Right lobe of liver (tissue), 6 donors: Measurements from ENCODE around the gene MIOX. TPM values are rescaled to one million over a fixed set of nuclear protein-coding genes. Genes with fewer than 3 reads are reported as not detected.

Experiments
- ATAC-seq, 4 donors: fragments of 200-7000 bp; cut with Tn5 transposase; one replicate each; pipeline ENCODE4 v1.9.1; 2020; ENCODE audit warnings: mild to moderate bottlenecking in 4 of 4, moderate library complexity in 4 of 4
- DNase-seq, 3 donors: peaks; one replicate each; pipeline ENCODE4 v3.0.0-alpha.2; 2020
- H3K27ac ChIP-seq, 3 donors: fragments of 200-600 bp; one replicate each; pipeline ENCODE4 v1.8.0; 2022
- H3K27me3 ChIP-seq, 2 donors: fragments of 200-600 bp; one replicate each; pipeline ENCODE4 v1.8.0; 2022
- H3K36me3 ChIP-seq, 4 donors: fragments of 200-600 bp; sonication (generic) in 1 of 4; one replicate each; pipeline versions ENCODE4 v1.5.1 to v1.8.0; 2017 to 2022; ENCODE audit warnings: control low read depth in 1 of 4
- H3K4me1 ChIP-seq, 4 donors: fragments of 200-600 bp; sonication (generic) in 1 of 4; one replicate each; pipeline versions ENCODE4 v1.5.1 to v1.8.0; 2017 to 2022; ENCODE audit warnings: control low read depth in 1 of 4
- H3K4me3 ChIP-seq, 3 donors: fragments of 200-600 bp; one replicate each; pipeline ENCODE4 v1.8.0; 2022
- H3K9me3 ChIP-seq, 4 donors: fragments of 200-600 bp; sonication (generic) in 1 of 4; one replicate each; pipeline versions ENCODE4 v1.5.1 to v1.8.0; 2017 to 2022; ENCODE audit warnings: control low read depth in 1 of 4
- POLR2A ChIP-seq: fragments of 450-650 bp; IDR thresholded peaks from one replicate; pipeline ENCODE4 v1.6.1; 2017; ENCODE audit warnings: antibody characterized with exemption, mild to moderate bottlenecking
- WGBS: methylation state at CpG from one replicate; pipeline ENCODE4 v1.1.6; 2018; ENCODE audit warnings: low coverage, low lambda C conversion rate; ENCODE audit not compliant: insufficient coverage; ENCODE audit errors: missing lambda C conversion rate; 5-methylcytosine and 5-hydroxymethylcytosine counted together
- intact Hi-C, 2 donors: fragments of 100-400 bp; cut with DNase I; formaldehyde crosslinking; loops; one replicate each; pipeline versions ENCODE4 v1.11.2 to v1.14.1; 2022
- total RNA-seq, 6 experiments: library from RNA; depleted of rRNA in 2 of 6; stranded (reverse); fragments of >200 nt in 2 of 6; fragmentation: NEBNext Ultra II Directional in 3 of 6; extraction: Animal tissue kit (Norgen Biotek cat#: 25700) in 3 of 6; gene quantifications; one replicate each; pipeline versions ENCODE4 v1.1.0 to v1.2.4, GENCODE V29; 2016 to 2023
- TF ChIP-seq, protein P1 (sequence below), 4 donors: fragments of 200-600 bp in 3 of 4; fragments of 450-650 bp in 1 of 4; IDR thresholded peaks; one replicate each; pipeline versions ENCODE4 v1.5.1 to v1.8.0; 2016 to 2022; ENCODE audit warnings: antibody characterized with exemption in 4 of 4, mild to moderate bottlenecking in 2 of 4
- donor health status: DM: no; HTN: yes; CAD: no.
- donor health status: DM: no; HTN: no; CAD: no.
- donor health status: DM: no; HTN: no; CAD: no.
- donor health status: DM: no; HTN: yes; CAD: no.
- donor health status: DM: no; HTN: yes; CAD: no.

MIOX gene
- total RNA-seq, 6 experiments from 2014 or later: not detected

DNA sequence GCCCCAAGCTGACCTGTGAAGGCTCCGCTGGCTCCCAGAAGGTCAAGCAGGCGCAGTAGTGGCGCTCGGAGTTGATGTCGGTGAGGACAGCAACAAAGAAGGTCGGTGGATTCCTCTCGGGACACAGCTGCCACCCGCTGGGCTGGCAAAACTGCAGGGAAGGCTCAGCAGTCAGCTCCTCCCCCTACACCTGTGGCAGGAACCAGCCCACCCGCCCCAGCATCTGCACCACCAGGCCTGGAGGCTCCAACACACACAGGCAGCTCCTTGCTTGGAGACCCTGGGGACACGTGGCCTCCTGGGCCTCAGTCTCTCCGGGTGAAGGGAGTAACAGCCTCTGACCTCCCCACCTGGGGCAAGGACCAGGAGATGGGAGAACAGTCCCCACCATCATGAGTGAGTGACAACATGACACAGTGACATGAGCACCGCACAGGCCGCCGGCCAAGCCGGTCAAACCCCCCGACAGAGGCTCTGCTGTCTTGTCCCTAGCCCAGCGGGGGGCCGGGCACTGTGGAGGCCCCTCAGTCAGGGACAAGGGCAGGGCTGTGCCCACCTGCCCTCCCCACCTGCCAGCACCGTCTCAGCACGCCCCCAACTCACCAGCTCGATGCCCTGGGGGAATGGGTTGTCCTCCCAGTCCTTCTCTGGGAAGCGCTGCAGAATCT is 18.8 kb upstream of the MIOX start:
- H3K27me3 ChIP-seq: no peaks in the 10 kb centered on the region
- H3K36me3 ChIP-seq: peaks cover 0 to 48% (median 28%) of the 10 kb centered on the region in 4 donors
- no peak overlapping the region for H3K4me3 ChIP-seq
- DNase-seq: no peak
- no peak overlapping the region for H3K27ac ChIP-seq
- ATAC-seq: no peak
- no peaks in the 10 kb centered on the region for H3K9me3 ChIP-seq
- TF ChIP-seq POLR2A: no peak
- TF ChIP-seq, protein P1, sequence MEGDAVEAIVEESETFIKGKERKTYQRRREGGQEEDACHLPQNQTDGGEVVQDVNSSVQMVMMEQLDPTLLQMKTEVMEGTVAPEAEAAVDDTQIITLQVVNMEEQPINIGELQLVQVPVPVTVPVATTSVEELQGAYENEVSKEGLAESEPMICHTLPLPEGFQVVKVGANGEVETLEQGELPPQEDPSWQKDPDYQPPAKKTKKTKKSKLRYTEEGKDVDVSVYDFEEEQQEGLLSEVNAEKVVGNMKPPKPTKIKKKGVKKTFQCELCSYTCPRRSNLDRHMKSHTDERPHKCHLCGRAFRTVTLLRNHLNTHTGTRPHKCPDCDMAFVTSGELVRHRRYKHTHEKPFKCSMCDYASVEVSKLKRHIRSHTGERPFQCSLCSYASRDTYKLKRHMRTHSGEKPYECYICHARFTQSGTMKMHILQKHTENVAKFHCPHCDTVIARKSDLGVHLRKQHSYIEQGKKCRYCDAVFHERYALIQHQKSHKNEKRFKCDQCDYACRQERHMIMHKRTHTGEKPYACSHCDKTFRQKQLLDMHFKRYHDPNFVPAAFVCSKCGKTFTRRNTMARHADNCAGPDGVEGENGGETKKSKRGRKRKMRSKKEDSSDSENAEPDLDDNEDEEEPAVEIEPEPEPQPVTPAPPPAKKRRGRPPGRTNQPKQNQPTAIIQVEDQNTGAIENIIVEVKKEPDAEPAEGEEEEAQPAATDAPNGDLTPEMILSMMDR (IDR thresholded peaks at IDR 0.05): no peak
- WGBS: 92% methylated on average over 2 of the region's 22 CpGs
- intact Hi-C loops: no loop called here
- no peaks in the 10 kb centered on the region for H3K4me1 ChIP-seq

DNA sequence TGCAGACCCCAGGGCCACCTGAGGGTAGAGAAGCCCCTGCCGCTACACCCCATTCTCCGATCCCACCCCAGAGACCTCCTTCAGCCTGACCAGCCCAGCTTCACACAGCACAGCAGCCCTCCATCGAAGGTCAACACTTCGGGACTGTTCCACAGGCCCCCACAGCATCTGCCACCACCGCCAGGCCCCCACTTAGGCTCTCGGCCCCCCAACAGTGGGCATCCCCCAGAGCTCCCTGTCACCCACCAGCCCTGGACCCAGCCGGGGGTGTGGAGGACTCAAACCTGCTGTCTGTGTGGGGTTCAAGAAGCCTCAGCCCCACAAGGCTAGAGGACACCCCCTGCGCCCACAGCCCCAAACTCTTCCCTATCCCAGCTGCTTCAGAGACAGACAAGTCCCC is 18.0 kb upstream of the MIOX start:
- intact Hi-C loops: no loop called here
- peaks cover 0 to 40% (median 22%) of the 10 kb centered on the region in 4 donors for H3K36me3 ChIP-seq
- no peaks in the 10 kb centered on the region for H3K9me3 ChIP-seq
- DNase-seq (no peak), ATAC-seq (no peak)
- no peak overlapping the region for H3K27ac ChIP-seq
- no peak for TF ChIP-seq POLR2A
- TF ChIP-seq, protein P1 (IDR thresholded peaks at IDR 0.05): no peak
- H3K4me3 ChIP-seq: no peak overlapping the region
- H3K4me1 ChIP-seq: peaks cover 0 to 5% (median 2%) of the 10 kb centered on the region in 4 donors
- no CpG with 5 or more reads among the region's 8 CpGs for WGBS
- H3K27me3 ChIP-seq: no peaks in the 10 kb centered on the region

DNA sequence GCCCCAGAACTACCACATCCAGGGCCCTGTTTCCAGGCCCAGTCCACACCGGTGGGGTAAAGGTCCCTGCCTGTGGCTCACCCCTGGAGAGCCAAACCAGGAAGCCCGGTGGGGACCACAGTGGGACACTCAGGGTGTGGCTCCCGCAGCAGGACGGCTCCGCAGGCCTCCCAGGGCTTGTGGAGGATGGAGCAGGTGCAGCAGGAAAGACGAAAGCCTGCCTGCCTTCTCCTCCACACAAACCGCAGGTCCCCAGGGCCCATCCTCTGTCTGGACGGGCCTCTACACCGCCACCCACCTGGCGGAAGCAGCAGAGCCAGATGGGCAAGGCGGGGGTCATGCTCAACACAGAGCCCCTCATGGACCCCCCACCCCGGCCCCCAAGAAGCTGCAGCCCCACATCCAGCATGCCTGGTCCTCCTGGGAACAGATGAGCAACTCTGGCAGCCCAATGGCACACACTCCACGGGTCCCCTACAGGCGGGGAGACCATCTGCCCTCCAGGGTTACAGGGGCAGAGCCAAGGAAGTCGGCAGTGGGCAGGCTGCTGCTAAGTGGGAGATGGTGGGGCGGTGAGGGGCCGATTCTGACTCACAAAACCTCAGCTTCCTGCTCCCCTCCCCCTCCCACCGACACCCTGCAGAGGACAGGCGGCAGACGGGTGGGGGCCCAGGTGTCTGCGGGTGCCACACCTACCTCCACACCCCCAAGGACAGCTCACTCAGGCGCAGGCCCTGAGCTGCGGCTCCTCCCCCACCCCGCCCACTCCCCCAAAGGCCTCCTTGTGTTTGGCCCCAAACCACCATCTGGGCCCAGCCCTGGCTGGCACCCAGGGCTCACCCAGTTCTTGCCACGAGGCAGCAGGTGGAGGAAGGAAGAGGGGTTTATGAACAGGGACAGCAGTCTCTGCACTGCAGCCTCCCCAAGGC is 17.0 kb upstream of the MIOX start:
- DNase-seq (no peak), ATAC-seq (peak; percentile 19 to 56 (median 36))
- 20% methylated on average over 1 of the region's 25 CpGs for WGBS
- H3K4me3 ChIP-seq: no peak overlapping the region
- intact Hi-C loops: no loop called here
- H3K4me1 ChIP-seq: peaks cover 0 to 8% (median 4%) of the 10 kb centered on the region in 4 donors
- no peak overlapping the region for H3K27ac ChIP-seq
- H3K27me3 ChIP-seq: no peaks in the 10 kb centered on the region
- no peaks in the 10 kb centered on the region for H3K9me3 ChIP-seq
- TF ChIP-seq, protein P1 (IDR thresholded peaks at IDR 0.05): no peak
- TF ChIP-seq POLR2A: no peak
- peaks cover 0 to 31% (median 17%) of the 10 kb centered on the region in 4 donors for H3K36me3 ChIP-seq

DNA sequence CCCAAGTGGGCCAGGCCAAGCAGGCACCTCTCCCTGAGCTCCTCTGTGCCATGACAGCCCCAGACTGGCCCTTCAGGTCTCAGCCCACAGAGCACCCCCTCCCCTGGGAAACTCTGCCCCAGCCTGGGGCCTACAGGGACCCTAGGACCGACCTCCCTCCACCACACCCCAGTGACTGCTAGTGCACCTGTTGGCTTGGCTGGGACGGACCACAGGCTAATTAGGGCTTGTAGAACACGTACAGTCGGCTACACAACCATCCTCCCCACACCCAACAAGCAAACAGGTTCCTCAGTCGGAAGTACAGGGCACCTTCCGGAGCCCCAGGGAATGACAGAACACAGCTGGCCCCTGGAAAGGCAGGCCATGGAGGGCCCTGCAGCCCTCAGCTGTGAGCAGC is 16.2 kb upstream of the MIOX start:
- intact Hi-C loops: no loop called here
- no peaks in the 10 kb centered on the region for H3K27me3 ChIP-seq
- H3K27ac ChIP-seq: no peak overlapping the region
- peaks cover 0 to 26% (median 13%) of the 10 kb centered on the region in 4 donors for H3K36me3 ChIP-seq
- H3K4me3 ChIP-seq: no peak overlapping the region
- H3K4me1 ChIP-seq: peaks cover 0 to 13% (median 4%) of the 10 kb centered on the region in 4 donors
- 80% methylated on average over 3 of the region's 6 CpGs for WGBS
- TF ChIP-seq, protein P1 (IDR thresholded peaks at IDR 0.05): no peak
- TF ChIP-seq POLR2A: no peak
- ATAC-seq (no peak), DNase-seq (no peak)
- no peaks in the 10 kb centered on the region for H3K9me3 ChIP-seq
